GM12801 (cell line): ENCODE results near the gene SAMD4B.

Source experiments
- TF ChIP-seq, protein P1 (sequence below): IDR thresholded peaks from one replicate; pipeline ENCODE4 v1.5.1; 2011; ENCODE audit warnings: control low read depth; ENCODE audit not compliant: insufficient read length; ENCODE audit errors: extremely low read depth

Gene SAMD4B

DNA sequence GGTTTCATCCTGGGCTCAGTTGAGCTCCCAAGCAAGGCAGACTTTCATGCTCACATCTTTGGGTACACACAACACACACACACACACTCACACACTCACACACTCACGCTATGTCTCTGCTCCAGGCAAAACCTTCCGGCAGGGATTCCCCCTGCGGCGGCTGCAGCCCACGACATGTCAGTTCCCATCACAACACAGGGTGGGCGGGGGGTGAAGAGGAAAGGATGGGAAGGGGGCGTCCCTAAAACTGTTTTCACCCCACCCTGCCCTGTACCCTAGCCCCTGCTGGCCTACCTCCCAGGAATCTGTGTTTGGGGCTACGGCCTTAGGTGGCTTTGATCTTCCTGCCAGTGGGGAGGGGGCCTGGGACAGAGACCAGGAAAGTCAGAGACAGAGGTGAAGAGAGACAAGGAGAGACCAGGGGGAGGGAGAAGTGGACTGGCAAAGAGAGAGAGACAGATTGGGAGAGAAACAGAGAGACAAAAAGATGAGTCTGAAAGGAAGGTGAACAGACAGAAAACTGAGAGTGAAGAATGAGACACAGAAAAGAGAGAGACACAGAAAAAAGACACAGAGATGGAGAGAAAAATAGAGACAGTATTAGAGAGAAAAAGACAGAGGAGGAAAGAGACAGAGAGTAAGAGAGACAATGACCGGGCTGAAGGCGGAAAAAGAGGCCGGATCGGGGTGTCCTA lies 25.4 kb upstream of the SAMD4B start:
- TF ChIP-seq, protein P1, sequence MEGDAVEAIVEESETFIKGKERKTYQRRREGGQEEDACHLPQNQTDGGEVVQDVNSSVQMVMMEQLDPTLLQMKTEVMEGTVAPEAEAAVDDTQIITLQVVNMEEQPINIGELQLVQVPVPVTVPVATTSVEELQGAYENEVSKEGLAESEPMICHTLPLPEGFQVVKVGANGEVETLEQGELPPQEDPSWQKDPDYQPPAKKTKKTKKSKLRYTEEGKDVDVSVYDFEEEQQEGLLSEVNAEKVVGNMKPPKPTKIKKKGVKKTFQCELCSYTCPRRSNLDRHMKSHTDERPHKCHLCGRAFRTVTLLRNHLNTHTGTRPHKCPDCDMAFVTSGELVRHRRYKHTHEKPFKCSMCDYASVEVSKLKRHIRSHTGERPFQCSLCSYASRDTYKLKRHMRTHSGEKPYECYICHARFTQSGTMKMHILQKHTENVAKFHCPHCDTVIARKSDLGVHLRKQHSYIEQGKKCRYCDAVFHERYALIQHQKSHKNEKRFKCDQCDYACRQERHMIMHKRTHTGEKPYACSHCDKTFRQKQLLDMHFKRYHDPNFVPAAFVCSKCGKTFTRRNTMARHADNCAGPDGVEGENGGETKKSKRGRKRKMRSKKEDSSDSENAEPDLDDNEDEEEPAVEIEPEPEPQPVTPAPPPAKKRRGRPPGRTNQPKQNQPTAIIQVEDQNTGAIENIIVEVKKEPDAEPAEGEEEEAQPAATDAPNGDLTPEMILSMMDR, result no peak

DNA sequence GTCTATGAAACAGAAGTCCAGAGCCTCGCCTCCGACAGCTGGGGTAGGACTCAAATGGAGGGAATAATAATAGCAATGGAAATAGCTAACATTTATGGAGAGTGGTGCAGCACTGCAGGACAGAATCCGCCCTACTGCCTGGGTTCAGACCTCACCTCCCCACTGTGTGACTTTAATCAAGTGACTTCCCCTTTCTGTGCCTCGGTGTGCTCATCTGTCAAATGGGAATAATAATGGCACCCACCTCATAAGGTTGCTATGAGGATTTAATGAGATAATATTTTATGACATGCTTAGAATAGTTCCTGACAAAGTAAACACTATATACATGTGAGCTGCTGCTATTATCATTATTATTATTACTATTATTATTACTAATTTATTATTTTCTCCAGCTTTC lies 24.7 kb upstream of the SAMD4B start:
- TF ChIP-seq, protein P1, result no peak

- TF ChIP-seq, protein P1, result no peak
Observed at GRCh38 chr19:39318071-39318470, 24.1 kb upstream of the SAMD4B start.

GRCh38 chr19:39318690-39319089 lies 23.5 kb upstream of the SAMD4B start:
- TF ChIP-seq, protein P1, result no peak

GRCh38 chr19:39319098-39319891 lies 22.9 kb upstream of the SAMD4B start:
- TF ChIP-seq, protein P1, result no peak

DNA sequence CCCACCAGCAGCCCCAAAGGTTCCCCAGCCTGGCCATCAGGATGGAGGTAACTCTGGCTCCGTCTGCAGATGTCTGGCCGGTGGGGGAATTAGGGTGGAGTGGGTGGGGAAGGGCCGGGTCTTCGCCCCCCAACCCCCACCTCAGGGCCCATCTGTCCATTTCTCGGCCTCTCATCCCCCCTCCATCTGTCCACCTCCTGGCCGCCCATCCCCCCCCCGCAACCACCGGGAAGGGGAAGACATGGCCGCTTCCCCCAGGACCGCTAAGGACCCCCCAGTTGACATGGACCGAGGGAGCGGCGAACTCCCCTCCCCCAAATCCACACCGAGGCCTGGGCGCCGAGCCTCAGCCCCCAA lies 22.4 kb upstream of the SAMD4B start:
- TF ChIP-seq, protein P1, result no peak

GRCh38 chr19:39321117-39321831 lies 20.9 kb upstream of the SAMD4B start:
- TF ChIP-seq, protein P1, result no peak
